Kidney epithelial cell (primary cell): ENCODE results near the gene TBC1D4. TPM values are rescaled to one million over a fixed set of nuclear protein-coding genes. Genes with fewer than 3 reads are reported as not detected.

Experiments
- DNase-seq: peaks from one replicate; pipeline ENCODE4 v3.0.0-alpha.2; 2010; ENCODE audit warnings: low read depth
- H3K27me3 ChIP-seq: 2 replicates; pipeline ENCODE4 v1.6.0; 2011; ENCODE audit warnings: low read length; ENCODE audit not compliant: control insufficient read depth, insufficient read depth
- H3K36me3 ChIP-seq: 2 replicates; pipeline ENCODE4 v1.5.1; 2011; ENCODE audit warnings: low read length; ENCODE audit not compliant: control insufficient read depth, insufficient read depth
- H3K4me3 ChIP-seq: 2 replicates; pipeline ENCODE4 v1.5.1; 2011; ENCODE audit warnings: low read depth, mild to moderate bottlenecking, control low read depth, low read length
- CTCF ChIP-seq: IDR thresholded peaks from 2 replicates; pipeline ENCODE4 v1.5.1; 2011; ENCODE audit warnings: mild to moderate bottlenecking, moderate library complexity, low read length, control low read depth, inconsistent platforms; ENCODE audit not compliant: insufficient read depth, poor library complexity, severe bottlenecking
- total RNA-seq: library from RNA; depleted of rRNA; stranded (reverse); fragments of >200 nt; gene quantifications from 2 replicates; pipeline ENCODE4 v1.2.3, GENCODE V29; 2015

TBC1D4 gene
- total RNA-seq, 1 donor from 2014 or later, result 8.6 TPM

DNA sequence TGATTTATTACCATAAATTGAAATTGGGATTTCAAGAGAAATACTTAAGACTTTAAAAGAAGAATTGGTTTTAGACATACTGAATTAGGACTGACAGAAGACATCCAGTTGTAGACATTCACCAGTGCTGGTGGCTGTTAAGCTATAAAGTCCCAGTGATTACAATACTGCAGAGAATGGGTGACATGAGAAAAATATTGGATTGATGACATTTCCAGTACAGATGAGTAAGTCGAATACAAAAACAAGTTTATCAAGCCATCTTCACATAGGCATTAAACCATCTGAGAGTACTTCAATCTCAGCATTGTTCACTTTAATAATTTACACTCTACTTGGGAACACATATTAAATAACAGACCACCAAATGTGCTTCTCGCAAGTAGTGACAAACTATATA, 66.8 kb downstream of the TBC1D4 start:
- DNase-seq, result no peak
- Histone ChIP-seq H3K4me3 (no peak overlapping the region), H3K27me3 (no peaks in the 10 kb centered on the region), H3K36me3 (no peaks in the 10 kb centered on the region)
- no peak for TF ChIP-seq CTCF

- no peaks in the 10 kb centered on the region for H3K27me3 ChIP-seq
- DNase-seq, result no peak
- no peak for TF ChIP-seq CTCF
- H3K36me3 ChIP-seq, result no peaks in the 10 kb centered on the region
- no peak overlapping the region for H3K4me3 ChIP-seq
Measured at GRCh38 chr13:75414036-75414827, 67.7 kb downstream of the TBC1D4 start.

GRCh38 chr13:75411924-75412537, 69.9 kb downstream of the TBC1D4 start:
- no peak for TF ChIP-seq CTCF
- Histone ChIP-seq H3K27me3 (no peaks in the 10 kb centered on the region), H3K36me3 (no peaks in the 10 kb centered on the region), H3K4me3 (no peak overlapping the region)
- no peak for DNase-seq

DNA sequence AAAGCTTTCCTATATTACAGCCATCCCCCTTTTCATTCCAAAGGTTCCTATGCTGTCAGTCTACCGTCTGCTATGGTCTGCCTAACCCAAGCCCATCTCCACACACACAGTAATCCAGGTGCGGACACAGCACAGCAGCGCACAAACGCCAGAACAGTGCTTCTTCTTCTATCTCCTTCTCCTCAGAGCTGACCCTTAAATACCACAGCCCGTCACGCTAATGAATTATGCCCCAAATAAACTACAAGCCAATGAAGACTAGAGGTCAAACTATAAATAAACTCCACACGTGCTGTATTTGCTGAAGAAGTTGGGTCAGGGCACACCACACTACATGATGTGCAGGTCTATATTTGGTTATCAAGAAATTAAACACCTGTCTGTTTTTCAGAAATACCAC, 71.8 kb downstream of the TBC1D4 start:
- no peak for DNase-seq
- no peak for TF ChIP-seq CTCF
- no peak overlapping the region for H3K4me3 ChIP-seq
- no peaks in the 10 kb centered on the region for H3K36me3 ChIP-seq
- no peaks in the 10 kb centered on the region for H3K27me3 ChIP-seq

- H3K36me3 ChIP-seq, result no peaks in the 10 kb centered on the region
- H3K4me3 ChIP-seq, result no peak overlapping the region
- TF ChIP-seq CTCF, result no peak
- H3K27me3 ChIP-seq, result no peaks in the 10 kb centered on the region
- DNase-seq, result no peak
Measured at GRCh38 chr13:75407998-75408397, 74.0 kb downstream of the TBC1D4 start.
